B cell (primary cell): ENCODE data around the gene KLK4. TPM values are rescaled to one million over a fixed set of nuclear protein-coding genes. Genes with fewer than 3 reads are reported as not detected.

Experiments used
- ATAC-seq: fragments of 200-7000 bp; cut with Tn5 transposase; one replicate; pipeline ENCODE4 v1.10.0; 2021; ENCODE audit warnings: low read depth, mild to moderate bottlenecking, moderate number of reproducible peaks, moderate library complexity
- CTCF ChIA-PET: fragments of 350-600 bp; sonication (Branson Sonifier 250); formaldehyde crosslinking; loops from one replicate; lab custom pipeline; 2021; ENCODE audit warnings: antibody characterized with exemption, inconsistent platforms; lab: Charles Lee
- POLR2A ChIA-PET: fragments of 350-600 bp; sonication (Branson Sonifier 250); formaldehyde crosslinking; loops from one replicate; lab custom pipeline; 2021; ENCODE audit warnings: antibody characterized with exemption; lab: Charles Lee
- DNase-seq: peaks from one replicate; pipeline ENCODE4 v3.0.0; 2013
- H2AFZ ChIP-seq: 2 replicates; pipeline ENCODE4 v1.6.1; 2012; ENCODE audit warnings: mild to moderate bottlenecking, low read depth, low read length; ENCODE audit not compliant: insufficient read depth, poor library complexity, severe bottlenecking
- H3K27ac ChIP-seq, 2 donors: 1 replicate in 1 of 2; 2 replicates in 1 of 2; pipeline ENCODE4 v1.5.1; 2012 to 2013; ENCODE audit warnings: low read length in 2 of 2, mild to moderate bottlenecking in 2 of 2, moderate library complexity in 1 of 2
- H3K27me3 ChIP-seq, 4 experiments: fragments of 200-600 bp in 1 of 4; sonication (generic) in 1 of 4; replicated peaks in 1 of 4; 1 replicate in 2 of 4; 2 replicates in 2 of 4; pipeline versions ENCODE4 v1.6.1 to v1.7.0; 2013 to 2016; ENCODE audit warnings: low read length in 3 of 4, mild to moderate bottlenecking in 2 of 4, mixed read lengths in 1 of 4, moderate library complexity in 1 of 4; ENCODE audit not compliant: insufficient read depth in 4 of 4, control insufficient read depth in 3 of 4; ENCODE audit errors: control extremely low read depth in 1 of 4
- H3K36me3 ChIP-seq, 2 experiments: replicated peaks in 1 of 2; 1 replicate in 1 of 2; 2 replicates in 1 of 2; pipeline versions ENCODE4 v1.6.1 to v1.7.1; 2013; ENCODE audit warnings: low read length in 1 of 2; ENCODE audit not compliant: insufficient read depth in 2 of 2, control insufficient read depth in 1 of 2; ENCODE audit errors: control extremely low read depth in 1 of 2, extremely low read depth in 1 of 2
- H3K4me1 ChIP-seq, 2 donors: fragments of 200-600 bp in 1 of 2; sonication (generic) in 1 of 2; 1 replicate in 1 of 2; 2 replicates in 1 of 2; pipeline versions ENCODE4 v1.5.1 to v1.6.1; 2013 to 2017; ENCODE audit warnings: low read length in 2 of 2; ENCODE audit not compliant: control insufficient read depth in 2 of 2, insufficient read depth in 2 of 2
- H3K4me2 ChIP-seq: replicated peaks from 2 replicates; pipeline ENCODE3; 2012; ENCODE audit warnings: mild to moderate bottlenecking, low read depth, low read length; ENCODE audit not compliant: poor library complexity, severe bottlenecking
- H3K4me3 ChIP-seq, 5 experiments: fragments of 200-600 bp in 1 of 5; sonication (generic) in 1 of 5; 1 replicate in 3 of 5; 2 replicates in 2 of 5; pipeline versions ENCODE4 v1.5.1 to v1.7.0; 2011 to 2016; ENCODE audit warnings: low read length in 4 of 5, mild to moderate bottlenecking in 4 of 5, low read depth in 2 of 5, control low read depth in 1 of 5, moderate library complexity in 1 of 5; ENCODE audit not compliant: insufficient read depth in 1 of 5; ENCODE audit errors: control extremely low read depth in 1 of 5, extremely low read depth in 1 of 5
- H3K79me2 ChIP-seq: fragments of 200-600 bp; sonication (generic); one replicate; pipeline ENCODE4 v1.6.0; 2016; ENCODE audit warnings: low read length; ENCODE audit not compliant: control insufficient read depth, insufficient read depth
- H3K9ac ChIP-seq: fragments of 200-600 bp; sonication (generic); 2 replicates; pipeline ENCODE4 v1.6.1; 2017; ENCODE audit warnings: mild to moderate bottlenecking, low read length, moderate library complexity
- H3K9me3 ChIP-seq, 3 donors: one replicate each; pipeline versions ENCODE4 v1.6.1 to v1.7.1; 2013; ENCODE audit warnings: low read length in 2 of 3; ENCODE audit not compliant: control insufficient read depth in 2 of 3, insufficient read depth in 1 of 3; ENCODE audit errors: control extremely low read depth in 1 of 3
- H4K20me1 ChIP-seq: 2 replicates; pipeline ENCODE4 v1.6.0; 2012; ENCODE audit warnings: mild to moderate bottlenecking, low read length; ENCODE audit not compliant: insufficient read depth, control insufficient read depth, poor library complexity, severe bottlenecking
- H3K27ac Mint-ChIP-seq: one replicate; pipeline ENCODE4 v1.8.0; 2021; ENCODE audit warnings: mixed read lengths
- H3K27me3 Mint-ChIP-seq: one replicate; pipeline ENCODE4 v1.8.0; 2021; ENCODE audit warnings: mixed read lengths
- H3K4me1 Mint-ChIP-seq: one replicate; pipeline ENCODE4 v1.8.0; 2021; ENCODE audit warnings: mixed read lengths
- H3K4me3 Mint-ChIP-seq: one replicate; pipeline ENCODE4 v1.8.0; 2021; ENCODE audit warnings: mixed read lengths
- H3K9me3 Mint-ChIP-seq: one replicate; pipeline ENCODE4 v1.8.0; 2022; ENCODE audit warnings: mixed read lengths; ENCODE audit not compliant: insufficient read depth
- EZH2 ChIP-seq: IDR thresholded peaks from 2 replicates; pipeline ENCODE4 v1.6.1; 2012; ENCODE audit warnings: borderline replicate concordance, low read depth, mild to moderate bottlenecking, moderate library complexity, low read length; ENCODE audit not compliant: insufficient read depth, poor library complexity, severe bottlenecking
- WGBS: methylation state at CpG from one replicate; pipeline ENCODE4 v1.1.5; 2013; ENCODE audit warnings: missing lambda C conversion rate; ENCODE audit not compliant: insufficient coverage; 5-methylcytosine and 5-hydroxymethylcytosine counted together
- intact Hi-C: fragments of 100-400 bp; cut with micrococcal nuclease; formaldehyde crosslinking; loops from one replicate; pipeline ENCODE4 v1.10.0; 2022
- polyA plus RNA-seq: library from polyadenylated mRNA; depleted of rRNA; stranded (reverse); fragments of >200 nt; gene quantifications from 2 replicates; pipeline ENCODE4 v1.2.3, GENCODE V29; 2012
- total RNA-seq, 2 donors: library from RNA; stranded (reverse); fragments of 120-200 nt in 1 of 2; gene quantifications; 1 replicate in 1 of 2; 2 replicates in 1 of 2; pipeline versions ENCODE4 v1.2.3 to v1.2.4, GENCODE V29; 2013 to 2022
- TF ChIP-seq, protein P1 (sequence below): fragments of 200-600 bp; IDR thresholded peaks from one replicate; pipeline ENCODE4 v1.8.0; 2022; ENCODE audit warnings: antibody characterized with exemption, mild to moderate bottlenecking

KLK4 gene
- total and polyA plus RNA-seq, 2 donors (not counting 1 experiment from before 2014, with no cell fraction given): 0.45 to 0.52 TPM

DNA sequence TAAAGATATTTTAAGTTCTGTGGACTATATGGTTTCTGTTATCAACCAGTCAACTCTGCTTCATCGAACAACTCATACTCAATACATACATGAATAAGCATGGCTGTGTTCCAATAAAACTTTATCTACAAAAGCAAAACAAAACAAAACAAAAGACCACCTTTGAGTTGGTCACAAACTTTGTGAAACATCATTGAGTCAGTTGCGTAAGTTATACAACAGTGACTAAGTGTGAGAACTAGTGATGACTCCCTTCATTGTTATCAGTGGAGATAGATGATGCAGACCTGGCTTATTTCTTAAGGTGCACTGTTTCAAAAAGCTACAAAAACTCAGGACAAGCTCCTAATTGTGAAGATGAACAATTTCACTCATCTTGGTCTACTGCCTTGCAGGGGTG, 14.5 kb upstream of the KLK4 start:
- Mint-ChIP-seq H3K4me3 (no peak overlapping the region), H3K27ac (no peak overlapping the region), H3K9me3 (no peaks in the 10 kb centered on the region), H3K27me3 (peaks cover 34% of the 10 kb centered on the region), H3K4me1 (peaks cover 13% of the 10 kb centered on the region)
- intact Hi-C loops: no loop called here
- Histone ChIP-seq H2AFZ (no peak overlapping the region), H3K4me2 (no peak overlapping the region), H4K20me1 (no peaks in the 10 kb centered on the region), H3K4me3 (no peak overlapping the region), H3K27me3 (peaks cover 0 to 17% (median 5%) of the 10 kb centered on the region in 4 experiments), H3K27ac (no peak overlapping the region), H3K79me2 (no peaks in the 10 kb centered on the region), H3K9ac (no peak overlapping the region), H3K36me3 (no peaks in the 10 kb centered on the region), H3K4me1 (peaks cover 8 to 11% of the 10 kb centered on the region in 2 donors), H3K9me3 (peaks cover 0 to 7% (median 0%) of the 10 kb centered on the region in 3 donors)
- 100% methylated on average over 1 of the region's 2 CpGs for WGBS
- ATAC-seq: no peak
- ChIA-PET CTCF (interaction anchor here (1.5 kb wide), 3 partner anchors 44 to 388 kb away, joined by 3 read pairs; no protein-coding TSS in a partner anchor), POLR2A (no interaction called here)
- no peak for DNase-seq
- TF ChIP-seq, protein P1, sequence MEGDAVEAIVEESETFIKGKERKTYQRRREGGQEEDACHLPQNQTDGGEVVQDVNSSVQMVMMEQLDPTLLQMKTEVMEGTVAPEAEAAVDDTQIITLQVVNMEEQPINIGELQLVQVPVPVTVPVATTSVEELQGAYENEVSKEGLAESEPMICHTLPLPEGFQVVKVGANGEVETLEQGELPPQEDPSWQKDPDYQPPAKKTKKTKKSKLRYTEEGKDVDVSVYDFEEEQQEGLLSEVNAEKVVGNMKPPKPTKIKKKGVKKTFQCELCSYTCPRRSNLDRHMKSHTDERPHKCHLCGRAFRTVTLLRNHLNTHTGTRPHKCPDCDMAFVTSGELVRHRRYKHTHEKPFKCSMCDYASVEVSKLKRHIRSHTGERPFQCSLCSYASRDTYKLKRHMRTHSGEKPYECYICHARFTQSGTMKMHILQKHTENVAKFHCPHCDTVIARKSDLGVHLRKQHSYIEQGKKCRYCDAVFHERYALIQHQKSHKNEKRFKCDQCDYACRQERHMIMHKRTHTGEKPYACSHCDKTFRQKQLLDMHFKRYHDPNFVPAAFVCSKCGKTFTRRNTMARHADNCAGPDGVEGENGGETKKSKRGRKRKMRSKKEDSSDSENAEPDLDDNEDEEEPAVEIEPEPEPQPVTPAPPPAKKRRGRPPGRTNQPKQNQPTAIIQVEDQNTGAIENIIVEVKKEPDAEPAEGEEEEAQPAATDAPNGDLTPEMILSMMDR: no peak
- no peak for TF ChIP-seq EZH2

DNA sequence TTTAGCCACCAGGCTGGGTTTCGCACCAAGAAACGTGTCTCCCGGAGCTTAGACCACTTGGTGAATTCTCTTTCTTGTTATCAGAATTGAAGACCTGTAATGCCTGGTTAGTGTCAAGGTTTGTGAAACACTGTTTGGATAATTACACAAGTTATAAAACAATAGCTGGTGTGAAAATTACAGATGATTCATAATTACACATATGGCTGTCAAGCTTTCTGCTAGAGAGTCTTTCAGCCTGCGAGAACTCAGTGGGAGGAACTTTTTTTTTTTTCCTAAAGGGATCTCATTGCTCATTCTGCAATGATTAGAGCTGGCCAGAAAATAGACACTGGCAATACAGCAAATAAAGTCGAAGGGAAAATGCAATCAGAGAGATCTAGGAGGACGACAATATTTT, 13.4 kb upstream of the KLK4 start:
- intact Hi-C loops: no loop called here
- POLR2A ChIA-PET: no interaction called here
- H3K27ac Mint-ChIP-seq: no peak overlapping the region
- H3K27me3 Mint-ChIP-seq: peaks cover 32% of the 10 kb centered on the region
- ATAC-seq: no peak
- H3K4me3 Mint-ChIP-seq: no peak overlapping the region
- Histone ChIP-seq H2AFZ (no peak overlapping the region), H3K36me3 (no peaks in the 10 kb centered on the region), H3K27me3 (peaks cover 0 to 9% (median 3%) of the 10 kb centered on the region in 4 experiments), H3K4me3 (no peak overlapping the region), H3K4me2 (no peak overlapping the region), H3K79me2 (no peaks in the 10 kb centered on the region), H3K27ac (no peak overlapping the region), H3K9me3 (peaks cover 0 to 5% (median 0%) of the 10 kb centered on the region in 3 donors), H3K9ac (no peak overlapping the region), H3K4me1 (peaks cover 8 to 11% of the 10 kb centered on the region in 2 donors), H4K20me1 (no peaks in the 10 kb centered on the region)
- no peaks in the 10 kb centered on the region for H3K9me3 Mint-ChIP-seq
- CTCF ChIA-PET: interaction anchor here (1.5 kb wide), 1 partner anchor 219 kb away, joined by 3 read pairs; no protein-coding TSS in a partner anchor
- DNase-seq: no peak
- peaks cover 11% of the 10 kb centered on the region for H3K4me1 Mint-ChIP-seq
- 63% methylated on average over 2 of the region's 6 CpGs for WGBS
- TF ChIP-seq, protein P1: no peak
- no peak for TF ChIP-seq EZH2
